Tibial artery (tissue), 4 donors: ENCODE data around the gene PPIH.
"Not testable (repeated sequence)": the region's sequence is repeated elsewhere in the genome, so short reads cannot be mapped to it uniquely, and the experiment has no call there.

Experiments
- DNase-seq, 2 donors: peaks; one replicate each; pipeline ENCODE4 v3.0.0-alpha.2; 2019
- H3K27ac ChIP-seq, 2 donors: fragments of 200-600 bp; sonication (generic) in 1 of 2; 1 replicate in 1 of 2; 2 replicates in 1 of 2; pipeline ENCODE4 v1.5.1; 2018 to 2019; ENCODE audit warnings: mild to moderate bottlenecking in 1 of 2
- H3K27me3 ChIP-seq, 2 donors: fragments of 200-600 bp; sonication (generic) in 1 of 2; one replicate each; pipeline versions ENCODE4 v1.5.1 to v1.6.0; 2016 to 2019
- H3K36me3 ChIP-seq, 3 donors: fragments of 200-600 bp; sonication (generic) in 2 of 3; one replicate each; pipeline ENCODE4 v1.5.1; 2016 to 2019; ENCODE audit warnings: mild to moderate bottlenecking in 2 of 3
- H3K4me1 ChIP-seq, 4 donors: fragments of 200-600 bp; sonication (generic) in 2 of 4; 1 replicate in 3 of 4; 2 replicates in 1 of 4; pipeline ENCODE4 v1.5.1; 2016 to 2019
- H3K4me3 ChIP-seq, 2 donors: fragments of 200-600 bp; sonication (generic) in 1 of 2; 1 replicate in 1 of 2; 2 replicates in 1 of 2; pipeline ENCODE4 v1.5.1; 2018 to 2019; ENCODE audit warnings: mild to moderate bottlenecking in 2 of 2
- H3K9me3 ChIP-seq, 3 donors: fragments of 200-600 bp; sonication (generic) in 1 of 3; one replicate each; pipeline ENCODE4 v1.5.1; 2016 to 2019
- CTCF ChIP-seq, 2 experiments: fragments of 200-600 bp in 1 of 2; fragments of 450-650 bp in 1 of 2; IDR thresholded peaks; one replicate each; pipeline ENCODE4 v1.5.1; 2017 to 2019; ENCODE audit warnings: antibody characterized with exemption in 2 of 2, mild to moderate bottlenecking in 1 of 2, moderate library complexity in 1 of 2
- intact Hi-C: fragments of 100-400 bp; cut with DNase I; formaldehyde crosslinking; loops from one replicate; pipeline ENCODE4 v1.15.0; 2023; ENCODE audit warnings: low total_unique reads

The PPIH gene

GRCh38 chr1:42723511-42723910, 65.3 kb downstream of the PPIH start:
- Histone ChIP-seq H3K27me3 (no peaks in the 10 kb centered on the region), H3K27ac (no peak overlapping the region), H3K4me1 (no peaks in the 10 kb centered on the region), H3K36me3 (no peaks in the 10 kb centered on the region), H3K9me3 (no peaks in the 10 kb centered on the region), H3K4me3 (no peak overlapping the region)
- TF ChIP-seq CTCF (IDR thresholded peaks at IDR 0.05) = no peak
- intact Hi-C loops = no loop called here
- DNase-seq = no peak

DNA sequence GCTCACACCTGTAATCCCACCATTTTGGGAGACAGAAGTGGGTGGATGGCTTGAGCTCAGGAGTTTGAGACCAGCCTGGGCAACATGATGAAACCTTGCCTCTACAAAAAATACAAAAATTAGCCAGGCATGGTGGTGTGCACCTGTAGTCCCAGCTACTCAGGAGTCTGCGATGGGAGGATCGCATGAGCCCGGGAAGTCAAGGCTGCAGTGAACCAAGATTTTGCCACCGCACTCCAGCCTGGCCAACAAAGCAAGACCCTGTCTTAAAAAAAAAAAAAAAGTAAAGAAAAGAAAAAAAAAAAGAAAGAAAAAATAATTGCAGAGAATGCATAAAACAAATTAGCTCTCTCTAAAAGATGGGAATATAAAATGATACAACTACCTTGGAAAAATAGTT, 67.6 kb downstream of the PPIH start:
- intact Hi-C loops, H3K27me3 ChIP-seq, H3K36me3 ChIP-seq, H3K4me1 ChIP-seq, H3K9me3 ChIP-seq, H3K4me3 ChIP-seq, DNase-seq, H3K27ac ChIP-seq: not testable (repeated sequence)
